ENCODE data around the gene LRRC3.

Gene LRRC3

GRCh38 chr21:44496564-44497550 is 41.5 kb downstream of the LRRC3 start:
- Histone ChIP-seq H2BK12ac (ENCODE audit: low read length in 2 of 2) (no peak overlapping the region), H3K4me3 (ENCODE audit: insufficient read depth in 1 of 2, low read depth in 1 of 2, low read length in 2 of 2) (peak overlapping the region in 1 of 2 experiments; percentile 71), H3K14ac (ENCODE audit: low read length in 2 of 2) (no peak overlapping the region), H3K79me1 (replicated peaks; ENCODE audit: low read length, poor library complexity, severe bottlenecking) (no peaks in the 10 kb centered on the region), H3K27ac (ENCODE audit: low read length, poor library complexity, severe bottlenecking) (no peak overlapping the region), H3K9ac (ENCODE audit: low read length) (peak overlapping the region; percentile 59), H4K8ac (ENCODE audit: low read length) (no peak overlapping the region), H3K36me3 (ENCODE audit: control insufficient read depth in 1 of 2, insufficient read depth in 2 of 2, low read depth in 1 of 2, low read length in 2 of 2) (no peaks in the 10 kb centered on the region), H3K9me3 (ENCODE audit: control insufficient read depth, low read length) (peaks cover 20% of the 10 kb centered on the region), H2BK15ac (ENCODE audit: low read depth, poor library complexity, severe bottlenecking) (no peak overlapping the region), H4K91ac (ENCODE audit: low read length) (no peak overlapping the region), H3K23ac (ENCODE audit: low read length in 2 of 2) (no peak overlapping the region), H2BK5ac (ENCODE audit: low read depth, low read length, poor library complexity, severe bottlenecking) (no peak overlapping the region), H2AFZ (ENCODE audit: low read depth, low read length) (no peak overlapping the region), H3K4me1 (ENCODE audit: control insufficient read depth, insufficient read depth, low read depth, low read length) (no peaks in the 10 kb centered on the region), H2BK120ac (ENCODE audit: low read depth, low read length) (no peak overlapping the region), H3K27me3 (ENCODE audit: control insufficient read depth in 1 of 2, insufficient read depth in 1 of 2, low read length in 2 of 2) (peaks cover 20 to 39% of the 10 kb centered on the region in 2 experiments), H3K4me2 (ENCODE audit: low read length, poor library complexity, severe bottlenecking) (no peak overlapping the region), H3K4ac (ENCODE audit: low read depth in 1 of 2, low read length in 2 of 2) (no peak overlapping the region), H3K18ac (ENCODE audit: low read depth in 1 of 2, low read length in 2 of 2) (no peak overlapping the region), H2AK5ac (ENCODE audit: low read length, severe bottlenecking) (no peak overlapping the region)
- WGBS: 76% methylated on average over 27 of the region's 27 CpGs
- no peak for DNase-seq

- no peak overlapping the region for H4K8ac ChIP-seq (ENCODE audit: low read length)
- no peak for DNase-seq
Observed at GRCh38 chr21:44497703-44498126, 42.4 kb downstream of the LRRC3 start.

GRCh38 chr21:44498280-44499210 is 43.2 kb downstream of the LRRC3 start:
- no peak overlapping the region for H3K4me2 ChIP-seq (ENCODE audit: low read length, poor library complexity, severe bottlenecking)
- H3K4me3 ChIP-seq (ENCODE audit: insufficient read depth in 1 of 2, low read depth in 1 of 2, low read length in 2 of 2): no peak overlapping the region
- WGBS: 89% methylated on average over 26 of the region's 27 CpGs
- no peak for DNase-seq
- H4K8ac ChIP-seq (ENCODE audit: low read length): no peak overlapping the region
- no peak overlapping the region for H2AK5ac ChIP-seq (ENCODE audit: low read length, severe bottlenecking)
- H3K14ac ChIP-seq (ENCODE audit: low read length in 2 of 2): no peak overlapping the region
- no peak overlapping the region for H3K4ac ChIP-seq (ENCODE audit: low read depth in 1 of 2, low read length in 2 of 2)
- H3K36me3 ChIP-seq (ENCODE audit: control insufficient read depth in 1 of 2, insufficient read depth in 2 of 2, low read depth in 1 of 2, low read length in 2 of 2): no peaks in the 10 kb centered on the region
- H3K4me1 ChIP-seq (ENCODE audit: control insufficient read depth, insufficient read depth, low read depth, low read length): no peaks in the 10 kb centered on the region
- no peak overlapping the region for H4K91ac ChIP-seq (ENCODE audit: low read length)
- no peak overlapping the region for H2BK15ac ChIP-seq (ENCODE audit: low read depth, poor library complexity, severe bottlenecking)
- H3K18ac ChIP-seq (ENCODE audit: low read depth in 1 of 2, low read length in 2 of 2): no peak overlapping the region
- H2BK5ac ChIP-seq (ENCODE audit: low read depth, low read length, poor library complexity, severe bottlenecking): no peak overlapping the region
- H3K23ac ChIP-seq (ENCODE audit: low read length in 2 of 2): no peak overlapping the region
- H2AFZ ChIP-seq (ENCODE audit: low read depth, low read length): no peak overlapping the region
- H2BK120ac ChIP-seq (ENCODE audit: low read depth, low read length): no peak overlapping the region
- no peaks in the 10 kb centered on the region for H3K79me1 ChIP-seq (replicated peaks; ENCODE audit: low read length, poor library complexity, severe bottlenecking)
- H3K9ac ChIP-seq (ENCODE audit: low read length): no peak overlapping the region
- H3K9me3 ChIP-seq (ENCODE audit: control insufficient read depth, low read length): peaks cover 4% of the 10 kb centered on the region
- no peak overlapping the region for H3K27ac ChIP-seq (ENCODE audit: low read length, poor library complexity, severe bottlenecking)
- H2BK12ac ChIP-seq (ENCODE audit: low read length in 2 of 2): no peak overlapping the region
- H3K27me3 ChIP-seq (ENCODE audit: control insufficient read depth in 1 of 2, insufficient read depth in 1 of 2, low read length in 2 of 2): peaks cover 25 to 39% of the 10 kb centered on the region in 2 experiments

More at GRCh38 chr21:44497703-44498126, 42.4 kb downstream of the LRRC3 start:
- no peak overlapping the region for H3K14ac ChIP-seq (ENCODE audit: low read length in 2 of 2)
- WGBS: 72% methylated on average over 5 of the region's 6 CpGs
- peak overlapping the region in 1 of 2 experiments; percentile 71 for H3K4me3 ChIP-seq (ENCODE audit: insufficient read depth in 1 of 2, low read depth in 1 of 2, low read length in 2 of 2)
- H3K18ac ChIP-seq (ENCODE audit: low read depth in 1 of 2, low read length in 2 of 2): no peak overlapping the region
- H3K23ac ChIP-seq (ENCODE audit: low read length in 2 of 2): no peak overlapping the region
- no peak overlapping the region for H2AFZ ChIP-seq (ENCODE audit: low read depth, low read length)
- H3K9ac ChIP-seq (ENCODE audit: low read length): peak overlapping the region; percentile 59
- no peaks in the 10 kb centered on the region for H3K4me1 ChIP-seq (ENCODE audit: control insufficient read depth, insufficient read depth, low read depth, low read length)
- H4K91ac ChIP-seq (ENCODE audit: low read length): no peak overlapping the region
- H3K79me1 ChIP-seq (replicated peaks; ENCODE audit: low read length, poor library complexity, severe bottlenecking): no peaks in the 10 kb centered on the region
- H3K27ac ChIP-seq (ENCODE audit: low read length, poor library complexity, severe bottlenecking): no peak overlapping the region
- H3K4ac ChIP-seq (ENCODE audit: low read depth in 1 of 2, low read length in 2 of 2): no peak overlapping the region
- no peak overlapping the region for H2BK12ac ChIP-seq (ENCODE audit: low read length in 2 of 2)
- no peak overlapping the region for H2AK5ac ChIP-seq (ENCODE audit: low read length, severe bottlenecking)
- H3K9me3 ChIP-seq (ENCODE audit: control insufficient read depth, low read length): peaks cover 12% of the 10 kb centered on the region
- no peaks in the 10 kb centered on the region for H3K36me3 ChIP-seq (ENCODE audit: control insufficient read depth in 1 of 2, insufficient read depth in 2 of 2, low read depth in 1 of 2, low read length in 2 of 2)
- no peak overlapping the region for H2BK120ac ChIP-seq (ENCODE audit: low read depth, low read length)
- H2BK5ac ChIP-seq (ENCODE audit: low read depth, low read length, poor library complexity, severe bottlenecking): no peak overlapping the region
- no peak overlapping the region for H2BK15ac ChIP-seq (ENCODE audit: low read depth, poor library complexity, severe bottlenecking)
- no peak overlapping the region for H3K4me2 ChIP-seq (ENCODE audit: low read length, poor library complexity, severe bottlenecking)
- peaks cover 25 to 39% of the 10 kb centered on the region in 2 experiments for H3K27me3 ChIP-seq (ENCODE audit: control insufficient read depth in 1 of 2, insufficient read depth in 1 of 2, low read length in 2 of 2)

- H3K9ac ChIP-seq (ENCODE audit: low read length): no peak overlapping the region
- H2AK5ac ChIP-seq (ENCODE audit: low read length, severe bottlenecking): no peak overlapping the region
- no peak overlapping the region for H2AFZ ChIP-seq (ENCODE audit: low read depth, low read length)
- 95% methylated on average over 18 of the region's 18 CpGs for WGBS
- no peak overlapping the region for H2BK15ac ChIP-seq (ENCODE audit: low read depth, poor library complexity, severe bottlenecking)
- no peak overlapping the region for H2BK120ac ChIP-seq (ENCODE audit: low read depth, low read length)
- H2BK5ac ChIP-seq (ENCODE audit: low read depth, low read length, poor library complexity, severe bottlenecking): no peak overlapping the region
- no peak overlapping the region for H3K4me2 ChIP-seq (ENCODE audit: low read length, poor library complexity, severe bottlenecking)
- H3K4me3 ChIP-seq (ENCODE audit: insufficient read depth in 1 of 2, low read depth in 1 of 2, low read length in 2 of 2): no peak overlapping the region
- H3K27me3 ChIP-seq (ENCODE audit: control insufficient read depth in 1 of 2, insufficient read depth in 1 of 2, low read length in 2 of 2): peaks cover 25 to 39% of the 10 kb centered on the region in 2 experiments
- no peaks in the 10 kb centered on the region for H3K4me1 ChIP-seq (ENCODE audit: control insufficient read depth, insufficient read depth, low read depth, low read length)
- no peak overlapping the region for H3K27ac ChIP-seq (ENCODE audit: low read length, poor library complexity, severe bottlenecking)
- no peak overlapping the region for H2BK12ac ChIP-seq (ENCODE audit: low read length in 2 of 2)
- DNase-seq: no peak
- no peak overlapping the region for H3K4ac ChIP-seq (ENCODE audit: low read depth in 1 of 2, low read length in 2 of 2)
- no peak overlapping the region for H3K14ac ChIP-seq (ENCODE audit: low read length in 2 of 2)
- no peaks in the 10 kb centered on the region for H3K9me3 ChIP-seq (ENCODE audit: control insufficient read depth, low read length)
- H4K91ac ChIP-seq (ENCODE audit: low read length): no peak overlapping the region
- no peaks in the 10 kb centered on the region for H3K36me3 ChIP-seq (ENCODE audit: control insufficient read depth in 1 of 2, insufficient read depth in 2 of 2, low read depth in 1 of 2, low read length in 2 of 2)
- no peak overlapping the region for H4K8ac ChIP-seq (ENCODE audit: low read length)
- no peaks in the 10 kb centered on the region for H3K79me1 ChIP-seq (replicated peaks; ENCODE audit: low read length, poor library complexity, severe bottlenecking)
- no peak overlapping the region for H3K23ac ChIP-seq (ENCODE audit: low read length in 2 of 2)
- H3K18ac ChIP-seq (ENCODE audit: low read depth in 1 of 2, low read length in 2 of 2): no peak overlapping the region
Observed at GRCh38 chr21:44499211-44499560, 43.9 kb downstream of the LRRC3 start.
